Measurements from ENCODE around the gene ADARB1.

GRCh38 chr21:45228656-45229240, 154.4 kb downstream of the ADARB1 start:
- TF ChIP-seq EP300 (IDR thresholded peaks at IDR 0.05) (no peak), POLR2AphosphoS5 (IDR thresholded peaks at IDR 0.05) (no peak), CTCF (IDR thresholded peaks at IDR 0.05) (no peak), POLR2A (IDR thresholded peaks at IDR 0.05) (no peak)

Data from stomach (tissue), 4 donors.